PC-9 (cell line): ENCODE measurements around the gene LGI4. TPM values are rescaled to one million over a fixed set of nuclear protein-coding genes. Genes with fewer than 3 reads are reported as not detected.

Source experiments
- BruUV-seq: library from RNA; stranded (reverse); fragments of 400-500 nt; replicated peaks from 2 replicates; lab custom pipeline; 2021; lab: Mats Ljungman, UMichigan
- CTCF ChIA-PET: fragments of 300-600 bp; sonication (Branson Sonifier 250); formaldehyde crosslinking; loops from one replicate; lab custom pipeline; 2022; ENCODE audit warnings: antibody characterized with exemption; lab: Charles Lee
- POLR2A ChIA-PET: fragments of 300-600 bp; sonication (Branson Sonifier 250); formaldehyde crosslinking; loops from one replicate; lab custom pipeline; 2022; ENCODE audit warnings: antibody characterized with exemption; ENCODE audit not compliant: unreplicated experiment; lab: Charles Lee
- DNase-seq, 2 experiments: peaks; one replicate each; pipeline versions ENCODE4 v3.0.0 to v3.0.0-alpha.2; 2015 to 2022; ENCODE audit warnings: mixed read lengths in 1 of 2
- H2AFZ ChIP-seq: fragments of 200-600 bp; sonication (generic); 2 replicates; pipeline ENCODE4 v1.8.1; 2017; ENCODE audit warnings: antibody characterized with exemption
- H3F3A ChIP-seq: fragments of 200-600 bp; sonication (generic); 2 replicates; pipeline ENCODE4 v1.8.1; 2017; ENCODE audit warnings: antibody characterized with exemption, mild to moderate bottlenecking, low read depth; ENCODE audit not compliant: insufficient read depth
- H3K27ac ChIP-seq: fragments of 200-600 bp; sonication (generic); 2 replicates; pipeline ENCODE4 v1.6.1; 2016; ENCODE audit warnings: mixed run types
- H3K27me3 ChIP-seq: fragments of 200-600 bp; sonication (generic); 2 replicates; pipeline ENCODE4 v1.6.1; 2016; ENCODE audit warnings: low read depth, mixed run types; ENCODE audit not compliant: insufficient read depth
- H3K36me3 ChIP-seq: fragments of 200-600 bp; sonication (generic); 2 replicates; pipeline ENCODE4 v1.6.1; 2016; ENCODE audit warnings: low read depth, mixed run types
- H3K4me1 ChIP-seq: fragments of 200-600 bp; sonication (generic); replicated peaks from 2 replicates; pipeline ENCODE4 v1.6.1; 2016; ENCODE audit warnings: mixed run types; ENCODE audit not compliant: insufficient read depth
- H3K4me2 ChIP-seq: fragments of 200-600 bp; sonication (generic); 2 replicates; pipeline ENCODE4 v1.6.1; 2017; ENCODE audit warnings: mixed run types
- H3K4me3 ChIP-seq: fragments of 200-600 bp; sonication (generic); 2 replicates; pipeline ENCODE4 v1.6.1; 2016; ENCODE audit warnings: mixed run types
- H3K79me2 ChIP-seq: fragments of 200-600 bp; sonication (generic); 2 replicates; pipeline ENCODE4 v1.6.1; 2017; ENCODE audit warnings: low read depth, mixed run types
- H3K9me2 ChIP-seq: fragments of 200-600 bp; sonication (generic); 2 replicates; pipeline ENCODE4 v1.8.1; 2017; ENCODE audit warnings: mild to moderate bottlenecking; ENCODE audit not compliant: insufficient read depth
- H3K9me3 ChIP-seq: fragments of 200-600 bp; sonication (generic); 2 replicates; pipeline ENCODE4 v1.8.1; 2016; ENCODE audit warnings: low read depth; ENCODE audit not compliant: insufficient read depth
- H4K20me1 ChIP-seq: fragments of 200-600 bp; sonication (generic); 2 replicates; pipeline ENCODE4 v1.8.1; 2017; ENCODE audit not compliant: insufficient read depth
- EZH2 ChIP-seq: fragments of 200-600 bp; sonication (generic); IDR thresholded peaks from 2 replicates; pipeline ENCODE4 v1.8.0; 2017; ENCODE audit warnings: antibody characterized with exemption, low read depth
- intact Hi-C: fragments of 100-400 bp; cut with micrococcal nuclease; formaldehyde crosslinking; loops from one replicate; pipeline ENCODE4 v1.10.0; 2022; ENCODE audit not compliant: unreplicated experiment
- total RNA-seq: library from RNA; stranded (reverse); gene quantifications from 2 replicates; pipeline ENCODE4 v1.2.3, GENCODE V29; 2021
- TF ChIP-seq, protein P1 (sequence below): fragments of 200-600 bp; sonication (generic); conservative IDR thresholded peaks from 2 replicates; pipeline ENCODE4 v1.6.1; 2017; ENCODE audit warnings: mixed run types, antibody characterized with exemption, mild to moderate bottlenecking, moderate library complexity

Gene LGI4
- total RNA-seq, 1 experiment from 2014 or later: 1.2 TPM

DNA sequence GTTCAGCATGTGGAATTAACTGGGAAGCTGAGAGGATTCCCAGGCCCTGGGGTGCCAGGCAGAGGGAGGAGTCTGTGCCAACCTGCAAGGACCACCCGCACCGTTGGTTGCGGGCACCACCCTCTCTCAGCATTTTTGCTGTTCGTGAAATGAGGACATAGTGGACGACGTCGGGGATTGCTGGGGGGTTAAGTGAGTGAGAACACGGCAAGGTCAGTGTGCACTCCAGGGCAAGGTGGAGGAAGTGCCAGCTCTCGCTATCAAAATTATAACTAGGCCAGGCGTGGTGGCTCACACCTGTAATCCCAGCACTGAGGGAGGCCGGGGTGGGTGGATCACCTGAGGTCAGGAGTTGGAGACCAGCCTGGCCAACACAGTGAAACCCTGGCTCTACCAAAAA, 17.1 kb downstream of the LGI4 start:
- Histone ChIP-seq H3K4me2 (peak overlapping the region; percentile 99), H3F3A (peaks cover 69% of the 10 kb centered on the region), H3K9me3 (no peaks in the 10 kb centered on the region), H3K9me2 (no peaks in the 10 kb centered on the region), H3K79me2 (peaks cover 51% of the 10 kb centered on the region), H2AFZ (no peak overlapping the region), H3K27me3 (no peaks in the 10 kb centered on the region), H4K20me1 (no peaks in the 10 kb centered on the region), H3K27ac (peak overlapping the region; percentile 90), H3K4me3 (peak overlapping the region; percentile 89), H3K4me1 (peaks cover 79% of the 10 kb centered on the region), H3K36me3 (peaks cover 4% of the 10 kb centered on the region; the same call in 1 of the 2 replicates)
- no peak for DNase-seq
- TF ChIP-seq EZH2: no peak
- TF ChIP-seq, protein P1, sequence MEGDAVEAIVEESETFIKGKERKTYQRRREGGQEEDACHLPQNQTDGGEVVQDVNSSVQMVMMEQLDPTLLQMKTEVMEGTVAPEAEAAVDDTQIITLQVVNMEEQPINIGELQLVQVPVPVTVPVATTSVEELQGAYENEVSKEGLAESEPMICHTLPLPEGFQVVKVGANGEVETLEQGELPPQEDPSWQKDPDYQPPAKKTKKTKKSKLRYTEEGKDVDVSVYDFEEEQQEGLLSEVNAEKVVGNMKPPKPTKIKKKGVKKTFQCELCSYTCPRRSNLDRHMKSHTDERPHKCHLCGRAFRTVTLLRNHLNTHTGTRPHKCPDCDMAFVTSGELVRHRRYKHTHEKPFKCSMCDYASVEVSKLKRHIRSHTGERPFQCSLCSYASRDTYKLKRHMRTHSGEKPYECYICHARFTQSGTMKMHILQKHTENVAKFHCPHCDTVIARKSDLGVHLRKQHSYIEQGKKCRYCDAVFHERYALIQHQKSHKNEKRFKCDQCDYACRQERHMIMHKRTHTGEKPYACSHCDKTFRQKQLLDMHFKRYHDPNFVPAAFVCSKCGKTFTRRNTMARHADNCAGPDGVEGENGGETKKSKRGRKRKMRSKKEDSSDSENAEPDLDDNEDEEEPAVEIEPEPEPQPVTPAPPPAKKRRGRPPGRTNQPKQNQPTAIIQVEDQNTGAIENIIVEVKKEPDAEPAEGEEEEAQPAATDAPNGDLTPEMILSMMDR: no peak
- ChIA-PET POLR2A (no interaction called here), CTCF (interaction anchor here (0.6 kb wide), 2 partner anchors 18 to 122 kb away, joined by 3 to 4 read pairs; no protein-coding TSS in a partner anchor)
- no TSS peak for BruUV-seq
- intact Hi-C loops: loop anchor here (10.0 kb wide), 1 partner anchor 143 kb away; no protein-coding TSS in a partner anchor

DNA sequence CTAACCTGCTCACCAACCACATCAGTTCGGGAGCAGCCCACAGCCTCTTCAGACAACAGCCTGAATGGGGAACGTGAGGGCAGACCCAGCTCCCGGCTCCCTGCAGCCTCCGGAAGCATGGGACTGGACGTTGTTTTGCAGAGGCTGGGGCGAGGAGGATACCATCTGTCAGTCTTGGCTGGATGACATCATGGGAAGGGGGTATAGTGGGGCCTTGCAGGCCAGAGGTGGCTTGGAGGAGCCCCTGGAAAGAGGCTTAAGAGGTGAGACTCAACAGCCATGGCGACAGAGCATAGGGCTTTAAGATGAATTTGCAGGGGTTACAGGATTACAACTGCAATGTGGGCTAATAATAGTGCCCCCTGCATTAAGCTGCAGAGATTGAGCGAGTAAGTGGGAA, 17.7 kb downstream of the LGI4 start:
- Histone ChIP-seq H3K27me3 (no peaks in the 10 kb centered on the region), H3K4me3 (peak overlapping the region; percentile 89), H3K4me2 (peak overlapping the region; percentile 99), H4K20me1 (no peaks in the 10 kb centered on the region), H3F3A (peaks cover 63% of the 10 kb centered on the region), H3K36me3 (peaks cover 4% of the 10 kb centered on the region; the same call in 1 of the 2 replicates), H2AFZ (no peak overlapping the region), H3K79me2 (peaks cover 51% of the 10 kb centered on the region), H3K9me3 (no peaks in the 10 kb centered on the region), H3K4me1 (peaks cover 72% of the 10 kb centered on the region), H3K9me2 (no peaks in the 10 kb centered on the region), H3K27ac (peak overlapping the region; percentile 71)
- TF ChIP-seq, protein P1: no peak
- TF ChIP-seq EZH2: no peak
- POLR2A ChIA-PET: interaction anchor here (0.5 to 0.6 kb wide), 2 partner anchors 9 to 30 kb away, joined by 4 read pairs; no protein-coding TSS in a partner anchor
- CTCF ChIA-PET: interaction anchor here (1.4 kb wide), 1 partner anchor 24 kb away, joined by 3 read pairs; no protein-coding TSS in a partner anchor
- TSS peak; percentile 21 for BruUV-seq
- intact Hi-C loops: loop anchor here (10.0 kb wide), 1 partner anchor 142 kb away; no protein-coding TSS in a partner anchor
- no peak for DNase-seq

DNA sequence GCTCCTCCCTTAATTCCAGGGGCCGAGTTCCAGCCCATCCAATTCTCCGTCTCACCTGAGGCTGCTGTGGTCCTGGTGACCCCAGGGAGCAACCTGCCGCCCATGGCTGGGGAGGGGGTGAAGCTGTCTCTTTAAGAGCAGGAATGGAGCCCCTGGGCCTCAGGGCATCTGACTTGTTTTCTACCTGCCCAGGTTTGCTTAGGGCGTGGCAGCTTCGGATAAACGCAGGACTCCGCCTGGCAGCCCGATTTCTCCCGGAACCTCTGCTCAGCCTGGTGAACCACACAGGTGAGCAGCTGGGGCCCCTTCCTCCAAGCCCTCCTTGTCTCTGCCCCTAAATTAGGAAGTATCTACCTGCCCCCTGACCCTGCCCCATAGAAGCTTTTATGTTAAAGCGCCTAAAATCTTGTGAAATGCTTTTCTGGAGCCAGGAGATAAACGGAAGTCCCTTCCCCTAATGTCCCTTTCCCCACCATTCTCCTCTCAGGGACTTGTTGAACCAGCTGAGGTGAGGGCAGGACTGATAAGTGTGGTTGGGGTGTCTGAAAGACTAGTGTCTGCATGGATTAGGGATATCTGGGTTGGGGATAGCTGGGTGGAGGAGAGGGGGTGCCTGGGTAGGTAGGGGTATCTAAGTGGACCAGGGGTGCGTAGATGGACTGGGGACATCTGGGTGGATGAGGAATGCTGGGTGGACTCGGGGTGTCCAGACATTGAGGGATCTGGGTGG, 18.6 kb downstream of the LGI4 start:
- Histone ChIP-seq H3K36me3 (no peaks in the 10 kb centered on the region), H3K9me3 (no peaks in the 10 kb centered on the region), H3K4me3 (peak overlapping the region; percentile 89), H3F3A (peaks cover 54% of the 10 kb centered on the region), H2AFZ (peak overlapping the region; percentile 71; the same call in 1 of the 2 replicates), H3K9me2 (no peaks in the 10 kb centered on the region), H4K20me1 (no peaks in the 10 kb centered on the region), H3K27me3 (no peaks in the 10 kb centered on the region), H3K27ac (peak overlapping the region; percentile 71), H3K4me1 (peaks cover 64% of the 10 kb centered on the region), H3K79me2 (peaks cover 43% of the 10 kb centered on the region), H3K4me2 (peak overlapping the region; percentile 99)
- no peak for TF ChIP-seq EZH2
- TF ChIP-seq, protein P1: no peak
- intact Hi-C loops: loop anchor here (10.0 kb wide), 1 partner anchor 141 kb away; no protein-coding TSS in a partner anchor
- peak; percentile 77 to 81 for DNase-seq
- ChIA-PET CTCF (interaction anchor here (0.6 to 1.4 kb wide), 2 partner anchors 25 to 79 kb away, joined by 3 to 7 read pairs; no protein-coding TSS in a partner anchor), POLR2A (interaction anchor here (0.6 to 0.9 kb wide), 4 partner anchors 8 to 131 kb away, joined by 3 to 19 read pairs (median 4); no protein-coding TSS in a partner anchor)
- BruUV-seq: no TSS peak
